GM08714 (cell line): Measurements from ENCODE around the gene ESYT2.

ENCODE experiments used
- H3K4me3 ChIP-seq: fragments of 200-500 bp; sonication (Bioruptor generic); 2 replicates; pipeline ENCODE4 v1.5.1; 2014; ENCODE audit warnings: mild to moderate bottlenecking, low read length, inconsistent platforms
- ZNF274 ChIP-seq: IDR thresholded peaks from 2 replicates; pipeline ENCODE4 v1.6.1; 2012; ENCODE audit warnings: mild to moderate bottlenecking, low read depth, low read length

ESYT2 gene

DNA sequence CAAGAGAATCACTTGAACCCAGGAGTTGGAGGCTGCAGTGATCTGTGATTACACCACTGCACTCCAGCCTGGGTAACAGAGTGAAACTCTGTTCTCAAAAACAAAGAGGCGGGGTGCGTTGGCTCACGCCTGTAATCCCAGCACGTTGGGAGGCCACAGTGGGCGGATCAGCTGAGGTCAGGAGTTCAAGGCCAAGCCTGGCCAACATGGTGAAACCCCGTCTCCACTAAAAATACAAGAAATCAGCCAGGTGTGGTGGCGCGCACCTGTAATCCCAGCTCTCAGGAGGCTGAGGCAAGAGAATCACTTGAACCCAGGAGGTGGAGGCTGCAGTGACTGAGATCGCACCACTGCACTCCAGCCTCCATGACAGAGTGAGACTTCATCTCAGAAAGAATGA is 82.4 kb downstream of the ESYT2 start:
- no peak for TF ChIP-seq ZNF274
- H3K4me3 ChIP-seq = no peak overlapping the region

DNA sequence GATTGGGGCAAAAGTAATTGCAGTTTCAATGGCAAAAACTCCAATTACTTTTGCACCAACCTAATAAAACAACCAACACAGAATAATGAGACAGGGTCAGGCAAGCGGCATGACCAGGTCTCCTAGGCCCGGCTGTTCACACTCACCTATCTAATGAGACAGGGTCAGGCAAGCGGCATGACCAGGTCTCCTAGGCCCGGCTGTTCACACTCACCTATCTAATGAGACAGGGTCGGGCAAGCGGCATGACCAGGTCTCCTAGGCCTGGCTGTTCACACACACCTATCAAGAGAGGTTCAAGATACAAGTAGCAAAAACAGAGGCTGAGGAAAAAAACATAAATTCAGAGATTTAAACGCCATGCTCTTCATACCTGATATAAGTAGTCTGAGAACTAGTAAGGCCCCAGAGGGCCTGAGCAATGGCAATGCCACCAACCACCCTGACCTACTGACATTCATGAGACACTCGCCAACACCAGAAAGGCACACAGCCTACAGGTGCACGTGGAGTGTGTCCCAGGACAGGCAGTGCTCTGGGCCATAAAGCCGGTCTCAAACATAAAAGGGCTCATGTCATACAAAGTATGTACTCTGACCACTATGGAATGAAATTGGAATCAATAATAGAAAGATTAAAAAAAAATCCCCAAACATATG is 84.1 kb downstream of the ESYT2 start:
- no peak overlapping the region for H3K4me3 ChIP-seq
- TF ChIP-seq ZNF274 = no peak

DNA sequence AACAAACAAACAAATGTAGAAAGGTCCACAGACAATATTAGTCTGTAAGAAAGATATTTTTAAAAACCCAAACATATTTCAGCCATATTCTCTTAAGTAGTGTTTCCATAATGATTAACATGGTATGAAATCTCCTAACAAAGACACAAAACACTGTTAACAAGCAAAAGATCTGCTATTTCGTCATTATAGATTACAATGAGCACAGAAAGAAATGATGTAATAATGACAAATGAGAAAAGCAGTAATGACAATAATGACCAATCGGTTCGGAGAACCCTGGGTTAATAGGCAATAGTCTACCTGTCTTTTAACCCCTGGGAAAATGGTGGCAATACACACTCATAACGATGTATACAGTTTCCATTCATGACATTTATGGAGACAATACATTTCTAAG is 85.2 kb downstream of the ESYT2 start:
- no peak for TF ChIP-seq ZNF274
- H3K4me3 ChIP-seq = no peak overlapping the region

DNA sequence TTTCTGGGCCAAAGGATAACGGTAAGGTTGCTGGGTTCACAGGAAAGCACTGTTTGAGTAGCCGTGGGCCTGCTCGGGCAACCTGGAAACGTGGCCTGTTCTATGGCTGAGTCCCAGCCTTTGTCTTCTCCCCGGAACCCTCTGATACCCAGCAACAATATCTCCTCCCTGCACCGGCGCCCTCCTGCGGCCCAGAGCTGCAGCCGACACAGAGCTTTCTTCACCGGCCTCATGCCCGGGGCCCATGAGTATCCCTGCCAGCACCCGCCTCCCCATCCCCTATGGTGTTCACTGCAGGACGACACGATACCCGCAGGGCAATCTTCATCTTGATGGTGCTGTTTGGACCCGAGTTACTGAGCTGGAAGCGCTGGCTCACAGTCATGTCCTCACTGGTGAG is 86.1 kb downstream of the ESYT2 start:
- H3K4me3 ChIP-seq = no peak overlapping the region
- no peak for TF ChIP-seq ZNF274

DNA sequence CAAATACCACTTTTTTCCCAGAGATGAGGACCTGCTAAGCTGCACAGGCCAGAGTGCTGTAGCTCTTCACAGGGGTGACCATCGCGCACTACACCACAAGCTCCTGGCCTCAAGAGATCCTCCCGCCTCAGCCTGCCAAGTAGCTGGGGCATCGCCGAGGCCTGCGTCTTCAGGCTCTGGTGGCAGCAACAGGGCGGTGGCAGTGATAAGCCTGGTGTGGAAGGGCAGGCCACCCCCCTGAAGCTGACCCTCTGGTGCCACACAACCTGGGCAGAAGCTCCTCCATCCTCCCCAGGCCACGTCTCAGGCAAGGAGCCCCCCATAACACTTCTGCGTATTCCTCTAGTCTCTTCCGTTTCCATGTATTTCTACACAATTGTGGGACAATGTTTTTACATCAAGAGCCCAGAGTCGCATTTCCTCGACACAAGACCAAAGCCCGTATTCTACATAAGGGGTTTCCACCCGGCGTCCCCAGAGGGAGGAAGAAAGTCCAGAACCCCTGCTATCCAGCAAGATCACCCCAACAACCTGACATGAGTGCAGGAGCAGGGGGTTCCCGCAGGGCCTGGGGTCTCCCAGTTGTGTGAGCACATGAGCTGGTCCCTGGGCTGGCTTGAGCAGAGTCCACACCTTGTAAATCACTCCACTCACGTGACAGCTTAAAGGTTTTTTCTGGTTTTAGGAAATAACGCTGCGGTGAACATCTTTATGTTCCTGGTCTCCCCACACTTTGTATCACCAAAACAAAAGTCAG is 87.1 kb downstream of the ESYT2 start:
- TF ChIP-seq ZNF274 = no peak
- no peak overlapping the region for H3K4me3 ChIP-seq

DNA sequence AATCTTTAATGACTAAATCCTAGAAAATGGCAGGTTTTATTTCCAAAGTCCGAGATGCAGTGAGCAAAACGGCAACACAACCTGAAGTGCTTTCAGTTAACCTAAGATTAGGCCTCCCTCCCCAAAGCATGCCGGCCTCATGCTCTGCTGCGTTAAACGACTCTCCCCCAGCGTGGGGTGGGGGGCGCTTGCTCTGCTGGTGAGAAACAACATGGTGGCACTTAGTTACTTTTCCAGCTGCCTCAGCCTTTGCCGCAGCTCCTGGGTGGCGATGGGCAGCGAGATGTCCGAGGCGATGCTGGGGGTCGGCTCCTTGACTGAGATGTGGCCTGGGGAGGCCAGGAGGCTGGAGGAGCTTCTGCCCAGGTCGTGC is 88.0 kb downstream of the ESYT2 start:
- no peak overlapping the region for H3K4me3 ChIP-seq
- no peak for TF ChIP-seq ZNF274

DNA sequence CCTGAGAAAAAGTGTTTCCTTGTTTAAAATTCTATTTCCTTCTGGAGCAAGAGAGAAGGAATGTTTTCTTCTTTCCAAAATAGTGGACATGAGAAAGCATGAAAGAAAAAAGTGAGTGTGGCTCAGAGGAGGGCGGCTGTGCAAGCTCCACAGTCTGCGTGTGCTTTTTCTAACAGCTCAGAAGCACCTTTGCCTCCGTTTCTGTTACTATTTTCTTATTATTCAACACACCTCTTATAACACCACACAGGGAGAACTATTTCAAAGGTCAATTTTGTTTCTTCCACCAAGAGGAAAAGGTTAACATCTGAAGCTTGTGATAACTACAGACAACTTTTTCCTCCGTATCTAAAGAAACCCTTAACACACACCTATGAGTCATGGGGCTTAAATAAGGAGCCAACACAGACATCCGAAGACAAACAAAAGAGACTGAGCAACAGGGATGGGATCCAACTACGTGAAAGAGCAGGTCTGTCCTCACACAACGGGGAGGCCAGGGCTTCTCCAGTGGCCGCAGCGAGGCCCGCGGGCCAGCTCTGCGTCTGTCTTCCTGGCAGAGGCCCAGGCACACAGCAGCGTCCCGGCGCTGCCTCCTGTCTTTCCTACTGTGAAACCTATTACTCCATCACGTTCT is 88.5 kb downstream of the ESYT2 start:
- H3K4me3 ChIP-seq = no peak overlapping the region
- TF ChIP-seq ZNF274 = no peak

DNA sequence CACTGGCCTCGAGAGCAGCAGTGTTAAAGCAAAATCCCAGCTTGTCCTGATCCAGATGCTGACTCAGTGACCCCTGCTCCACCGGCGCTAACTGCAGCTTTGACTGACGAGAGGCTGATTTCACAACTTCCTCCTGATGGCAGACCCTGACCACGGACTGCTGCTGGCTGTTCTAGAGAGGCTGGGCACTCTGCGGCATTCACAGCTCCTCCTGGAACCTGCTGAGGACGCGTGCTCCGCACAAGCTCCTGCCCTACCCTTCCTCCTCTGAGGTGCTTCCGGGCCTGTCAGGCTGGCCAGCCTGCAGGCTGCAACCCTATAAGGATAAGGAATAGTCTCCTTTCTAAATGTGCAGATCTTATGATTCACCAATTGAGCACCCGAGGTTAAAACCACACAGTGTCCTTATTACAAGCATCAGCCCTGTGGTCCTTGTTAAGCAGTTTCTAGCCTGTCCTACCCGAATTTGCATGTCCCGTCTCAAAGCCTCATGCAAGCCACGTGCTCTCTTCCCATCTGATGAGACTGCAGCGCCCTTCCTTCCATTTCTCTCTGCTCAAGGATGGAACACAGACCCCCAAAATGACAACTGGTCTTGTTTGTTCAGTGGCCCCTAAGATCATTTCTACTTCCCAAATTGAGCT is 89.2 kb downstream of the ESYT2 start:
- TF ChIP-seq ZNF274 = no peak
- H3K4me3 ChIP-seq = no peak overlapping the region

DNA sequence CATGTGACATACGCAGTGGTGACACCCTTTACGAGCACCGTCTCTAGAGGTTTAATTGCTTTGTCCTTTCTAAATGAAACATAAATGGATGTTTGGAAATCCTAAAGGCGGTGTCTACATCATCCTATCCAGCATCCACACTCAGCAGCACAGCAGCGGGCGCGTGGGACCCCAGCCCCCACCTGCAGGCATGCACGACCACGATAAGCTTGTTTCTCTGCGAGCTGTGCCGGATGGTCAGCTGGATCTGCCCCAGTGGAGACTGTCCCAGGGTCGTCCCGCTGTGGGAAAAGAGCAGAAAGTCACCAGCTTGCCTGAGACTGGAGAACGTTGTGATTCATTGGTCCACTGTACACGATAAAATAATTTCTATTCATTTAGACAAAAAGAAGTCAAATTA is 90.5 kb downstream of the ESYT2 start:
- no peak overlapping the region for H3K4me3 ChIP-seq
- no peak for TF ChIP-seq ZNF274

DNA sequence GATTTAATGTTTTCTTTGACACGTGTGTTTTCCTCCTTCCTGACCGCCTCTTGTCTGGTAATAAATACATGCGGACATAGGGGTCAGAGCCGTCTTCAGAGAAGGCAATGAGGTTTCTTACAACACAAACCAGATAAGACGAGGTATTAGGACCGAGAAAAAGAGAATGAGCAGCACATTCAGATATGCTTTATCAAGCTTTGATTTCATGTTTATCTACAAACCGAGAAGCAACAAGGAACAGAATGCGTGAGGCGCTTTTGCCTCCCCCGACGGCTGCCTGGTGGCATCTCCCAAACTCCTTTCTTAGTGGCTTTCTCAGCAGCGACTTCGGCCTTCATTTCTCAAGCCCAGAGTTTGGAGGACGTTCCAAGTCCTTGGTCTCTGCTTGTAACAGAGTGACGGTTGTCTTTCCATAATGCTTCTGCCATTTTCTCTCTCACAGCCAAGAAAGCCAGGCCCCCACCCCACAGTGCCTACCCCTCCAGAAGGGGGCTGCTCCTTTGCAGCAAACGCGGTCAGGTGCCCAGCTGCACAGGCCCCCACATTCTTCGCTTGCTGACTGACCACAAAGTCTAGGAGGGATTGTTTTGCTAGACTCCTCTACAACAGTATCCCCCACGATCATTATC is 92.1 kb downstream of the ESYT2 start:
- TF ChIP-seq ZNF274 = no peak
- H3K4me3 ChIP-seq = no peak overlapping the region

DNA sequence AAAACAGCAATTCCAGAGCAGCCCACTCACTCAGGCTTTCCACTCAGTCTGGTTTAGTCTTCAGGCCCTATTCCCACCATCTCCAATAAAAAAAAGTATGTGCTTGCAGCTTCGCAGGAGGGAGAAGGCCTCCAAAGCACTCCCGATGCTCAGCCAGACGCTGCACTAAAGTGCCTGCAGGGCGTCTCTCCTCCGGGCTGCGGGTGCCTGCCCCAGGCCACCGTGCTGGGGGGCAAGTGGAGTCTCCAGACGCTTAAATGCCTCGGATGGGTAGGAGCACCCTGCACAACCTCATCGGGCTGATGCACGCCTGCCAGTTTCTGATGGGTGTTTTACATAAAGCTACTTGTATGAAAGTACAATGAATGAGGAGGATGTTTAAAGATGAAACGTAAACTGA is 93.4 kb downstream of the ESYT2 start:
- no peak for TF ChIP-seq ZNF274
- H3K4me3 ChIP-seq = no peak overlapping the region

DNA sequence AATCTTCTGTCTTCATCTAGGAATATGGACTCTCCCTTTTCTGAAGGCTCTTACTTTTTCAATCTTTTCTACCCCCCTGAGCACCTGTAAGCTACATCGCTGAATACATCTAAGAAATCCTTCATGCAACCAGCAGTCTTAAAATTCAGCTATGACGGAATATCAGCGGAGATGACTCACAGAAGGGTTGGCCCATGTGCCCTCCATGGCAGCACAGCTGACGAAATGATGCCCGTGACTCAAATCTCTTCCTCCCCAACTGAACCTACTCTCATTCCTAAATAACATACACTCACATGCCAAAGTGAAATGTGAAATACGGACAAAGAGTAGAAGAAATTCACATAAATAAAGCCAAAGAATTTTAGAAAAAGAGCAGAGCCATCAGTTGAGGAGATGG is 94.4 kb downstream of the ESYT2 start:
- no peak for TF ChIP-seq ZNF274
- no peak overlapping the region for H3K4me3 ChIP-seq

DNA sequence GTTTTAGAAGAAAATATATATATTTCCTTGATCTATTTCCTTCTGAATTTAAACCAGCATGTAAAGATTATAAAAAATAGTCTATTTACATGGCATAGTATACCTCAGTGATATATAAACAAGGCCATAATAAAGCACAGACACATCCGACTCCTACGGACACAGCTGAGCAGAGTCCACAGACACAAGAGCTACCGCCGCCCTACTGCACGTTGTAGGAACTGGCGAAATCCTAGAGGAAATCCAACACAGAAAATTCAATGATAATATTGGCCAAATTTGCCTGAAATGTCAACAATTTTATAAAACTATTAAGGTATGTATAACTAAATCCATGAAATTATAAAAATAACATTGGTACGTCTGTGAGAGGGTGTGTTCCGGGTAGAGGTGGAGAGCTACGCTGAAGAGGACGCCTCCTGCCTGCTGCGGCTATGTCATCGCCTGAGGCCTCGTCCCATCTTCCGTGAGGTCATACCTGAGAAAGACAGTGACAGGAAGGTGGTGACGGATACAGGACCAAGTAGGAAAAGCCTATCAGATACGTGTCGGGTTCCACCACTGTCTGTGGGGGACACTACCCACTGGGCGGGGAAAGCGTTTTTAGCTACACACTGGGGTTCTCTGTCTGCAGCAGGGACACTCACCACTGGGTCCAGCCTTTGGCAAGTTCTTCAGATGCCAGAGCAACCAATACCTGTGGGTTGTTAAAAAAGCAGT is 95.4 kb downstream of the ESYT2 start:
- TF ChIP-seq ZNF274 = no peak

DNA sequence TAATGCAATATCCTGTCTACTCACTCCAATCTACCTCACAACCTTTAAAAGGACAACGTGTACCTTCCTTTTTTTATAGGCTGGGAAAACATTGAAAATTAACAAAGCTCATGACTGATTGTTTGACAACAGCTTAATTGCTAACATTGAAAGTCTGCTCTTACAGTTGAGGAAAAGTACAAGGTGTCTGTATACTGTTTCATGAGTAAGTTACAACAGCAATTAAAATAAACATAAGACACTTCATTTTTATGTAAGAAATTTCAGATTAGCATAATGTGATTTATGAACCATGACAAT is 96.1 kb downstream of the ESYT2 start:
- no peak for TF ChIP-seq ZNF274
- no peak overlapping the region for H3K4me3 ChIP-seq

More for the DNA sequence above, 95.4 kb downstream of the ESYT2 start:
- no peak overlapping the region for H3K4me3 ChIP-seq
